ENCODE results near the gene PALD1.
"Not testable (repeated sequence)": the region's sequence is repeated elsewhere in the genome, so short reads cannot be mapped to it uniquely, and the experiment has no call there.

Gene PALD1

DNA sequence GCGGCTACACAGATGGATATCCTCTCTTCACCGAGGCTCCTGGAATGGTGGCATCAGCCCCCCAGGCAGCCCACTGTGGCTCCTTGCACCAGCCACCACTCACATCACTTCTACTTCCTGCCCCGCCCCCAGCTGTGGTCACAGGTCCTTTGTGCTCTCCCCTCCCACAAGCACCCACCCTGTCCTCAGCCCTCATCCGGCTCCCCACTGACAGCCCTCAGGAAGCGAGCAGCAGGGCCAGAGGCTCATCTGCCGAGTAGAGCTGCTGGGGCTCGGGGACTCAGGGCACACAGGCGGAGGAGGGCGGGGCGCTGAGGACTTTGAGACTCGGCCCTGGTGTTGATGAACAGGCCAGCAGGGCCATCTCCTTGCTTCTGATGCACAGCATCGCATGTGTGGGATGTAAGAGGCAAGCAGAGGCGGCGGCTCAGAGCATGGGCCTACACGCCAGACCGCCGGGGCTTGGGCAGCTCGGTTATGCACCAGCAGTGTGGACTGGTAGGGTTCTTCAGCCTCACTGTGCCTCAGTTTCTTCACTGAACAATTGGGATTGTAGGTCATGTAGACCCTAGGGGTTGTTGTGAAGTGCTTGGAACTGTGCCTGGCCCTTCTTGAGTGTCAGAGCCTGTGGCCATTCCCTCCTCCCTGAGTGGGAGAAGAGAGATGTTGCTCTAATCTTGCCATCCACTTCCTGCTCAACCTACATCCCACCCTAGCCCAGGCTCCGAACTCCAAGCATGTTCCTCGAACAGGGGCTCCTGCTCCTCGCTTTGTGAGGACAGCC lies 124.3 kb downstream of the PALD1 start, which contains the start of gene PRF1:
TSS of gene PRF1 (minus strand) at position 77 of the 784 bp plus-strand sequence. CDS start 1,839 bp downstream, outside the sequence.
- Histone ChIP-seq H3K27me3 (ENCODE audit: control insufficient read depth in 1 of 2, insufficient read depth in 2 of 2, low read length in 2 of 2) (no peaks in the 10 kb centered on the region), H3K36me3 (ENCODE audit: control insufficient read depth in 1 of 2, insufficient read depth in 2 of 2, low read length in 2 of 2) (no peaks in the 10 kb centered on the region), H3K4me1 (ENCODE audit: control insufficient read depth in 1 of 2, insufficient read depth in 2 of 2, low read length in 2 of 2) (no peaks in the 10 kb centered on the region), H3K9me3 (ENCODE audit: control insufficient read depth in 1 of 2, low read length in 2 of 2) (no peaks in the 10 kb centered on the region), H3K4me3 (ENCODE audit: low read depth in 1 of 2, low read length in 2 of 2) (peak within 1 kb of the TSS; percentile 40 to 51), H3K9ac (ENCODE audit: low read depth in 1 of 2, low read length in 2 of 2) (peak within 1 kb of the TSS in 1 of 2 donors; percentile 56), H3K27ac (ENCODE audit: low read depth, low read length) (no peak within 1 kb of the TSS)

DNA sequence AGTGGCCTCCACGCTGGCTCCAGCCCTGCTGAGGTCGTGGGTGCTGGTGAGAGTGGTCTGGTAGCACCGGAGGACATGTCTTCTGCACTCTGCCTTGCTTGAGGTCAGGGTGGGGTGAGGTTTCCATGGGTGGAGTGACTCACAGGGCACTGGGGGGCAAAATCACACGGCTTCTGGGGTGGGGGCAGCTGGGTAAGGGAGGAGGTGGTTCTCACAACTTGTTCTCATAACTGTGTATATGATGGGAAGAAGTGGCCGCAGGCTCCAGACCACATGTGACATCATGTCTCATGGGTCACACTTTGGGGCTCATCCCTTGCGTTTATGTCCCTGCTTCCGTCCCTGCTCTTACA lies 124.9 kb downstream of the PALD1 start:
- peak overlapping the region; percentile 22 to 40 for H3K4me3 ChIP-seq (ENCODE audit: low read depth in 1 of 2, low read length in 2 of 2)
- H3K36me3 ChIP-seq (ENCODE audit: control insufficient read depth in 1 of 2, insufficient read depth in 2 of 2, low read length in 2 of 2), result no peaks in the 10 kb centered on the region
- H3K27me3 ChIP-seq (ENCODE audit: control insufficient read depth in 1 of 2, insufficient read depth in 2 of 2, low read length in 2 of 2), result no peaks in the 10 kb centered on the region
- no peaks in the 10 kb centered on the region for H3K9me3 ChIP-seq (ENCODE audit: control insufficient read depth in 1 of 2, low read length in 2 of 2)
- no peaks in the 10 kb centered on the region for H3K4me1 ChIP-seq (ENCODE audit: control insufficient read depth in 1 of 2, insufficient read depth in 2 of 2, low read length in 2 of 2)
- H3K27ac ChIP-seq (ENCODE audit: low read depth, low read length), result no peak overlapping the region
- H3K9ac ChIP-seq (ENCODE audit: low read depth in 1 of 2, low read length in 2 of 2), result peak overlapping the region in 1 of 2 donors; percentile 56

DNA sequence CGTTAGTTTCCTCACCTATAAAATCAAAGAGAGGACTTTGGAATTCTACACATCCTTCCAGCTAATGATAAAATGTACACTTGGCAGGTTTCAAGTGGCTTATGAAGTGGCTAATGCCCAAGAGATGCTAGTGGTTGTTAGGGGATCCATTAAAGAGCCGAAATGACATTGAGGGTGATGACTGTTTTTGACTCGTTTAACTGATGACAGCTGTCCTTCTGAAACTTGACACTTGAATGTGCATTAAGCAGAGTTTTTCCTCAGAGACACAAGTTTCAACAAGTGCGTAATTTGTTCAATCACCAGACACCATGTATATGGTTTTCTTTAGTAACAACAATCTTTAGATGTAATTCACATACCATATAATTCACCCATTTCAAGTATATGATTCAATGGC lies 125.5 kb downstream of the PALD1 start:
- H3K4me1 ChIP-seq (ENCODE audit: control insufficient read depth in 1 of 2, insufficient read depth in 2 of 2, low read length in 2 of 2), result no peaks in the 10 kb centered on the region
- no peaks in the 10 kb centered on the region for H3K9me3 ChIP-seq (ENCODE audit: control insufficient read depth in 1 of 2, low read length in 2 of 2)
- H3K27me3 ChIP-seq (ENCODE audit: control insufficient read depth in 1 of 2, insufficient read depth in 2 of 2, low read length in 2 of 2), result no peaks in the 10 kb centered on the region
- H3K9ac ChIP-seq (ENCODE audit: low read depth in 1 of 2, low read length in 2 of 2), result no peak overlapping the region
- no peak overlapping the region for H3K27ac ChIP-seq (ENCODE audit: low read depth, low read length)
- H3K36me3 ChIP-seq (ENCODE audit: control insufficient read depth in 1 of 2, insufficient read depth in 2 of 2, low read length in 2 of 2), result no peaks in the 10 kb centered on the region
- H3K4me3 ChIP-seq (ENCODE audit: low read depth in 1 of 2, low read length in 2 of 2), result no peak overlapping the region

DNA sequence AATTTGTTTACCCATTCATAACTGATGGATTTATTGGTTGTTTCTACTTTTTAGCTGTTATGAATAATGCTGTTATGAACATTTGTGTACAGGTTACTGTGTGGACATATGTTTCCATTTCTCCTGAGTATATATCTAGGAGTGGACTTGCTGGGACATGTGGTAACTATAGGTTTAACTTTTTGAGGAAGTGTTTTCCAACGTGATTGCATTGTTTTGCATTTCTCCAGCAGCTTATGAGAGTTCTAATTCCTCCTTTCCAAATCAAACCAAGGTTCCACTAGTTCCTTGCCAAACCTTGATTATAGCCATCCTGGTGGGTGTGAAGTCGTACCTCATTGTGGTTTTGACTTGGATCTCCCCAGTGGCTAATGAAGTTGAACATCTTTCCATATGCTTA lies 126.6 kb downstream of the PALD1 start:
- H3K9me3 ChIP-seq (ENCODE audit: control insufficient read depth in 1 of 2, low read length in 2 of 2), result no peaks in the 10 kb centered on the region
- H3K36me3 ChIP-seq (ENCODE audit: control insufficient read depth in 1 of 2, insufficient read depth in 2 of 2, low read length in 2 of 2), result no peaks in the 10 kb centered on the region
- no peaks in the 10 kb centered on the region for H3K4me1 ChIP-seq (ENCODE audit: control insufficient read depth in 1 of 2, insufficient read depth in 2 of 2, low read length in 2 of 2)
- no peaks in the 10 kb centered on the region for H3K27me3 ChIP-seq (ENCODE audit: control insufficient read depth in 1 of 2, insufficient read depth in 2 of 2, low read length in 2 of 2)
- no peak overlapping the region for H3K4me3 ChIP-seq (ENCODE audit: low read depth in 1 of 2, low read length in 2 of 2)
- no peak overlapping the region for H3K27ac ChIP-seq (ENCODE audit: low read depth, low read length)
- H3K9ac ChIP-seq (ENCODE audit: low read depth in 1 of 2, low read length in 2 of 2), result no peak overlapping the region

DNA sequence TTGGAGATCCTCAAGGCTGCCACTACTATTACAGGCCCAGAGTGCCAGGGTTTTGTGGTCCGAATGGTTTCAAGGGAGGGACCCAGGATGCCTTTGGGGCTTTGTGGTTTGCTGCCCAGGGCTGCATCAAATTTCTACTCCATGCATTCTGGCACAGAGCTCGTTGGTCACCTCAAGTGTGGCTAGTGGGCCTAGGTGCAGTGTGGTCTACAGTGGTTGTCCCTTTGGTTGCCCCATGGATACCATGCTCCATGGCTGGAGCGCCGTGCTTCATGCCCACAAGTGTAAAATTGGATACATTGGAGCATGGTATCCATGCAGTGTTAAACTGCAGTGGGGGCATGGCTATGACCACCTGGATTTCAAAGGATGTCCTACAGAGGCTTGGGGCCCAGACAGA lies 129.4 kb downstream of the PALD1 start:
- Histone ChIP-seq H3K27ac (ENCODE audit: low read depth, low read length) (no peak overlapping the region), H3K4me1 (ENCODE audit: control insufficient read depth in 1 of 2, insufficient read depth in 2 of 2, low read length in 2 of 2) (no peaks in the 10 kb centered on the region), H3K9me3 (ENCODE audit: control insufficient read depth in 1 of 2, low read length in 2 of 2) (no peaks in the 10 kb centered on the region)

DNA sequence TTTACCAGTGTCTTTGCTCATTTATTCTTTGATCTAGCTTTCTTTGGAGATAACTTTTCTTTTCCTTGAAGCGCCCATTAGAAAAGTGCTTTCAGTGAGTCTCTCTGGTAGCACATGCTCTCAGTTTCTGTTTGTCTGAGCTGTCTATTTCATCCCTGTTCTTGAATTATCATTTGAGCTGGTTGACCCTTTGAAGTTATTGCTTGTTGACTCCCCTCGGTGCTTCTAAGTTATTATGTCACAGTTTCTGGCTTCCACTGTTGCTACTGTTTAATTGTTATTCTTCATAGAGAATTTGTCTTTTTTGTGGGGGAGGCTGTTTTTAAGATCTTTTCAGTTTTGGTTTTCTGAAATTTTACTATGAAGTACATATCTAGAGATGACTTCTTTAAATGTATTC lies 135.4 kb downstream of the PALD1 start:
- no peaks in the 10 kb centered on the region for H3K36me3 ChIP-seq (ENCODE audit: control insufficient read depth in 1 of 2, insufficient read depth in 2 of 2, low read length in 2 of 2)
- H3K4me1 ChIP-seq (ENCODE audit: control insufficient read depth in 1 of 2, insufficient read depth in 2 of 2, low read length in 2 of 2), result no peaks in the 10 kb centered on the region
- H3K27ac ChIP-seq (ENCODE audit: low read depth, low read length), result no peak overlapping the region
- H3K9ac ChIP-seq (ENCODE audit: low read depth in 1 of 2, low read length in 2 of 2), result no peak overlapping the region
- H3K4me3 ChIP-seq (ENCODE audit: low read depth in 1 of 2, low read length in 2 of 2), result no peak overlapping the region
- no peaks in the 10 kb centered on the region for H3K9me3 ChIP-seq (ENCODE audit: control insufficient read depth in 1 of 2, low read length in 2 of 2)
- no peaks in the 10 kb centered on the region for H3K27me3 ChIP-seq (ENCODE audit: control insufficient read depth in 1 of 2, insufficient read depth in 2 of 2, low read length in 2 of 2)

More for the DNA sequence above, 129.4 kb downstream of the PALD1 start:
- no peak overlapping the region for H3K4me3 ChIP-seq (ENCODE audit: low read depth in 1 of 2, low read length in 2 of 2)
- no peaks in the 10 kb centered on the region for H3K27me3 ChIP-seq (ENCODE audit: control insufficient read depth in 1 of 2, insufficient read depth in 2 of 2, low read length in 2 of 2)
- no peaks in the 10 kb centered on the region for H3K36me3 ChIP-seq (ENCODE audit: control insufficient read depth in 1 of 2, insufficient read depth in 2 of 2, low read length in 2 of 2)
- H3K9ac ChIP-seq (ENCODE audit: low read depth in 1 of 2, low read length in 2 of 2), result no peak overlapping the region

DNA sequence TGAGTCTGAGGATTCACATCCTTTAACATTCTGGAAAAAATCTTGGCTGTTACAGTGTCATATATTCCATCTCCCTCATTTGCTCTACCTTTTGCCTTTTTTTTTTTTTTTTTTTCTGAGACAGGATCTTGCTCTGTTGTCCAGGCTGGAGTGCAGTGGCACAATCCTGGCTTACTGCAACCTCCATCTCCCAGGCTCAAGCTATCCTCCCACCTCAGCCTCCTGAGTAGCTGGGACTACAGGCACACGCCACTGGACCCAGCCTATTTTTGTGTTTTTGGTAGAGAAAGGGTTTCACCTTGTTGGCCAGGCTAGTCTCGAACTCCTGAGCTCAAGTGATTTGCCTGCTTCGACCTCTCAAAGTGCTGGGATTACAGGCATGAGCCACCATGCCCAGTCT lies 135.8 kb downstream of the PALD1 start:
- H3K36me3 ChIP-seq (ENCODE audit: control insufficient read depth in 1 of 2, insufficient read depth in 2 of 2, low read length in 2 of 2); H3K4me1 ChIP-seq (ENCODE audit: control insufficient read depth in 1 of 2, insufficient read depth in 2 of 2, low read length in 2 of 2); H3K9me3 ChIP-seq (ENCODE audit: control insufficient read depth in 1 of 2, low read length in 2 of 2); H3K4me3 ChIP-seq (ENCODE audit: low read depth in 1 of 2, low read length in 2 of 2); H3K27me3 ChIP-seq (ENCODE audit: control insufficient read depth in 1 of 2, insufficient read depth in 2 of 2, low read length in 2 of 2); H3K9ac ChIP-seq (ENCODE audit: low read depth in 1 of 2, low read length in 2 of 2); H3K27ac ChIP-seq (ENCODE audit: low read depth, low read length): not testable (repeated sequence)

DNA sequence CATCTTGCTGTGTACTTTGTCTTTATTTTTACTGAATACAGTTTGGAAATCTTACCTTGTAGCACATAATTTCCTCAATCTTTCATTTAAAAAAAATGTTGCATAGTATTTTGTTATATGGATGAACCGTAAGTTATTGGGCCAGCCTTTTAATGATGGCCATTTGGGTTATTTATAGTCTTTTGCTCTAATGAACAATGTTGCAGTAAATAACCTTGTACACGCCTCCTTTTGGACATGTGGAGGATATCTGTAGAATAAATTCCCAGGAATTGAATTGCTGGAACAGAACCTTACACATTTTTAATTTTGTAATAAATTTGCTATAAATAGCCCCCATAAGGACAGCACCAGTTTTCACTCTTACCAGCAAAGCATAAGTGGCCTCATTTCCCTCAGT lies 136.6 kb downstream of the PALD1 start:
- Histone ChIP-seq H3K27ac (ENCODE audit: low read depth, low read length) (no peak overlapping the region), H3K9ac (ENCODE audit: low read depth in 1 of 2, low read length in 2 of 2) (no peak overlapping the region)

DNA sequence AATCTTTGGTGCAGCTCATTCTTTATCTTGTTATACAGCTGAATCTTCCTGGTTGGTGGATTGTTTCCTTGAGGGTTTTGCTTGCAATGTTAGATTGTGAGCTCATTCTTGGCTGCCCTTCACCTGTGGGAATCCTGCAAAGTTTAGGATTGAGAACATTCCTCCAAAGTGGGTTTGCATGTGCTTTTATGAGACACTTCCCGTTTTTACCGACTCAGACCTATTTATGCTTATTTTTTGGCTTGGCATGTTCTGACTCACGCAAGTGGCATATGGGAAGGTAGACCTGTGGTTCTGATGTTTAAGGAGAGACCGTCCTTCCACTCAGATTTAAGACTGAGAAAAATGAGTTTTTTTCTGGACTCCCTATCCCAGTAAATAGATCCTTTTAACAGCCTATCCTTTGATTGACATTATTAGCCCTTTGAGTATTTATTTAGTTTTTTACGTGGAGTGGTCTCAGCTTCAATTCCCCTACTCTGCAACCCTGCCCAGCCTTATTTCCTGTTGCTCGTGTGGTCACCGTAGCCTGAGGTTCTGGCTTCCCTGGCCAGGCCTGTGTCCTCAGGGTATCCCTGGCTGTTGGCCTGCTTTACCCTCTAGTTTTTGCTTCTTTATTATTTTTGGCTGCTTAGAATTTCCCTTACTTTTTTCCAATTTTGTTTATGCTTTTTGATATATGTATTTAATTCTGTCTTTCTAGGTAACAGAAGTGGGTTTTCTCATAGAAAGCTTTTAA lies 137.4 kb downstream of the PALD1 start:
- Histone ChIP-seq H3K9ac (ENCODE audit: low read depth in 1 of 2, low read length in 2 of 2) (no peak overlapping the region), H3K27ac (ENCODE audit: low read depth, low read length) (no peak overlapping the region), H3K9me3 (ENCODE audit: control insufficient read depth in 1 of 2, low read length in 2 of 2) (peaks cover 3 to 6% of the 10 kb centered on the region in 2 donors), H3K4me1 (ENCODE audit: control insufficient read depth in 1 of 2, insufficient read depth in 2 of 2, low read length in 2 of 2) (no peaks in the 10 kb centered on the region), H3K27me3 (ENCODE audit: control insufficient read depth in 1 of 2, insufficient read depth in 2 of 2, low read length in 2 of 2) (no peaks in the 10 kb centered on the region), H3K4me3 (ENCODE audit: low read depth in 1 of 2, low read length in 2 of 2) (no peak overlapping the region), H3K36me3 (ENCODE audit: control insufficient read depth in 1 of 2, insufficient read depth in 2 of 2, low read length in 2 of 2) (no peaks in the 10 kb centered on the region)

More for the DNA sequence above, 136.6 kb downstream of the PALD1 start:
- H3K9me3 ChIP-seq (ENCODE audit: control insufficient read depth in 1 of 2, low read length in 2 of 2), result peaks cover under 1 to 3% of the 10 kb centered on the region in 2 donors
- H3K27me3 ChIP-seq (ENCODE audit: control insufficient read depth in 1 of 2, insufficient read depth in 2 of 2, low read length in 2 of 2), result no peaks in the 10 kb centered on the region
- H3K4me1 ChIP-seq (ENCODE audit: control insufficient read depth in 1 of 2, insufficient read depth in 2 of 2, low read length in 2 of 2), result no peaks in the 10 kb centered on the region
- no peaks in the 10 kb centered on the region for H3K36me3 ChIP-seq (ENCODE audit: control insufficient read depth in 1 of 2, insufficient read depth in 2 of 2, low read length in 2 of 2)
- H3K4me3 ChIP-seq (ENCODE audit: low read depth in 1 of 2, low read length in 2 of 2), result no peak overlapping the region

DNA sequence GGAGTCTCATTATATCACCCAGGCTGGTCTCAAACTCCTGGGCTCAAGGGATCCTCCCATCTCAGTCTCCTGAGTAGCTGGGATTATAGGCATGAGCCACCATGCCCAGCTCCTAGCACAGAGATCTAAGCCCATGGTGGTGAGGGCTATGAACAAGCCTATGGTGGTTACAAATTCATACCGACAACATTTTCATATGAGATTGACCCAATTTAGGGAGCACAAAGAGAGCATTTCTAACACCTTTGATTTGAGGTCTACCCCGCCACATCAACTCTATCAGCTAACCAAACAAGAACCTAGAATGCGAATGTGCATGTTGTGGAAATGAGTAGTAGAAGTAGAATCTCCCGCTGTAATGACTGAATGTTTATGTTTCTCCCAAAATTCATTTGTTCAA lies 138.2 kb downstream of the PALD1 start:
- no peak overlapping the region for H3K27ac ChIP-seq (ENCODE audit: low read depth, low read length)
- H3K4me3 ChIP-seq (ENCODE audit: low read depth in 1 of 2, low read length in 2 of 2), result no peak overlapping the region
- H3K27me3 ChIP-seq (ENCODE audit: control insufficient read depth in 1 of 2, insufficient read depth in 2 of 2, low read length in 2 of 2), result no peaks in the 10 kb centered on the region
- no peaks in the 10 kb centered on the region for H3K36me3 ChIP-seq (ENCODE audit: control insufficient read depth in 1 of 2, insufficient read depth in 2 of 2, low read length in 2 of 2)
- no peaks in the 10 kb centered on the region for H3K4me1 ChIP-seq (ENCODE audit: control insufficient read depth in 1 of 2, insufficient read depth in 2 of 2, low read length in 2 of 2)
- H3K9me3 ChIP-seq (ENCODE audit: control insufficient read depth in 1 of 2, low read length in 2 of 2), result peaks cover 3 to 6% of the 10 kb centered on the region in 2 donors
- no peak overlapping the region for H3K9ac ChIP-seq (ENCODE audit: low read depth in 1 of 2, low read length in 2 of 2)
